GM04503 (cell line): ENCODE measurements around the gene HSPA8.
A peak's percentile ranks its signal among the peaks of the same experiment; 100 is the strongest.
"Not testable (repeated sequence)": the region's sequence is repeated elsewhere in the genome, so short reads cannot be mapped to it uniquely, and the experiment has no call there.

Source experiments
- DNase-seq: peaks from one replicate; pipeline ENCODE4 v3.0.0-alpha.2; 2012; ENCODE audit warnings: low read depth

Gene HSPA8

DNA sequence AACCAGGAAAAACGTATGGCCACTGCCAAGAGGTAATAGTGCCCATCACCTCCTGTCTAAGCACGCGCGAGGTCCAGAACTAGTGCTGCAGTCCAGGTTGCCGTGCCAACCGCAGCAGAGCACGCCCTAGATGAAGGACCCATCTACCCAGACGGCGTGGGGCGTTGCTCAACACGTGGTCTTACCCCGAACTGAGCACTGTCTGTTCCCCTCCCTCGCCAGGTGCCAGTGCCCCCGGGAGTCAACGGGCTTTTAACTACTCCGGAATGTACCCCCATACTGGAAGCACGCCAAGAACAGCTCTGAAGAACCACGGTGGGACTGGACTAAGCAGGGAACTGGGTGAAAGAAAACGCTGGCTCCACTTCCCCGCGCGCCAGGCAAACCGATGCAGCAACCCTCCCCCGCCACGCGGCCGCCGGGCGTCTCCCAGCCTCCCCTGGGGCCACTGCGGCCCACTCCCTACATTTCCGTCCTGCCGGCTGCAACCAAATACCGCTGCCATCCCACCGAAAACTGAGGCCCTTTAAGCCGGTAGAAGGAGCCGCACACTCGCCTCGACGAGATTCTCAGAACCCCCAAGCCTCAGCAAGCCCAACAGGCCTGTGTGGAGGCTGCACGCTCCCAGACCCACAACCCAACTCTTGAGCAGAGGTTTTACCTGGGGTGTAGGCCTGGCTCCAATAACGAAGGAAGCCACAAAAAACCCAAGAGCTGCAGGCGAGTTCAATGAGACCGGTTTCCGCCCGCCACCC, at the start of gene HSPA8:
Gene HSPA8 (minus strand): TSS at position 734 of the 755 bp plus-strand sequence. CDS start 812 bp downstream, outside the sequence.
- no peak for DNase-seq

GRCh38 chr11:123111465-123111864, 49.5 kb upstream of the HSPA8 start:
- DNase-seq = no peak

DNA sequence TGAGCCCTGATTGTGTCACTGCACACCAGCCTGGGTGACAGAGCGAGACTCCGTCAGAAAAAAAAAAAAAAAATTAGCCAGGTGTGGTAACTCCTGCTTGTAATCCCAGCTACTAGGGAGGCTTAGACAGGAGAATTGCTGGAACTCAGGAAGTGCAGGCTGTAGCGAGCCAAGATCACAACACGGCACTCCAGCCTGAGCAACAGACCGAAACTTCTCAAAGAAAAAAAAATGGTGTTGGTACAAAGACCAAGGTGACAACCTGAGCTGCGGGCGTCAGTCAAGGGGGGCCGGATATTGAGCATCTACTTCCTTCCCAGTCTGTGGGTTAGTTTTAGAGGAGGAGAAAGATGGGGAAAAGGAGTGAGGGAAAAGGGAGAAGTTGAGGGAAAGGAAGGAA, 48.5 kb upstream of the HSPA8 start:
- no peak for DNase-seq

DNA sequence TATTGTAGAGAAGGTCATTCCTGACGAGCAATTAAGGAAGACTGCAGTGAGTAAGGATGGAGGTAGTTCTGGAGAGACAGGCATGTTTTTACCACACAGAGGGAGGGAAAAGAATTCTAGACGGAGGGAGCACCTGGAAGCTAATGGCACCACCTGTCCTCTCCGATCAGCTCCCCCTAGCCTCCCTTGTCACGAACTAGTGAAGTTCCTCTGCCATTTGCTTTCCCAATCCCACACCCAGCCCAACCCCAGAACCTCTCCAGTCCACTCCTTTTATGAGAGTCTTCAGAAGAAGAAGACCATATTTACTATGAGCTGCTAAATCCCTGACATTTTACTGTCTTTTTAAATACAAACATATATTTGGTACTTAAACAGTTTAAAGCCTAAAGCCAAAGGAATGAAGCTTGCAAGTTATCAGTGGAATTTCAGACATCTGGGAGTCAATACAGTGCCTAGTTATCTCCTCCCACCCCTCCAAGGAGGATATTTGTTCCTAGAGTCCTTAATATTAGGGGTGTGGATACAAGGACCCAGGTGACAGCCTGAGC, 46.1 kb upstream of the HSPA8 start:
- DNase-seq = no peak

- no peak for DNase-seq
Measured at GRCh38 chr11:123104697-123105096, 42.8 kb upstream of the HSPA8 start.

DNA sequence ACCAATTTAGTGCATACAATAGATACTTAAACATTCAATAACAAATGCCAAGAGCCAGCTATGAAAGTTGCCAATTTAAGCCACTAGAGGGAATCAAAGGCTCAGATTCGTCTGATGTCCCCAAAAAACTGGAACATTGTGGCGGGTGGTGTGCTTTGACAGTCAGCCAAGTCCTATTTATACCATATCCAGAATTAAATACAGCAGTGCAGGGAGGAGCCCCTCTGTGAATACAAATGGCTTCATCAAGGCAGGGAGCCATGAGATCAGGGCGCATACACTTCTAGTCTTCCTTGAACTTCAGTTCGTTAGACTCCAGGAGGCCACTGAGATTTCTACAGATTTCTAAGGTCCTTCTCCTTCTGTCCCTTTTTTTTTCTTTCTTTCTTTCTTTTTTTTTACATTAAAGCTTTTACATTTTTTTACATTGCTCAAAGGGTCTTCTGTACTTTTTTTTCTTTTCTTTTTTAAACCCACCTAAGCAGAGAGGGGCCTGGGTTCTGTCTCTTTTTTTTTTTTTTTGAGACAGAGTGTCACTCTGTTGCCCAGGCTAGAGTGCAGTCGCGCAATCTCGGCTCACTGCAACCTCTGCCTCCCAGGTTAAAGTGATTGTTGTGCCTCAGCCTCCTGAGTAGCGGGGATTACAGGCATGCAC, 41.5 kb upstream of the HSPA8 start:
- DNase-seq = peak; percentile 37

DNA sequence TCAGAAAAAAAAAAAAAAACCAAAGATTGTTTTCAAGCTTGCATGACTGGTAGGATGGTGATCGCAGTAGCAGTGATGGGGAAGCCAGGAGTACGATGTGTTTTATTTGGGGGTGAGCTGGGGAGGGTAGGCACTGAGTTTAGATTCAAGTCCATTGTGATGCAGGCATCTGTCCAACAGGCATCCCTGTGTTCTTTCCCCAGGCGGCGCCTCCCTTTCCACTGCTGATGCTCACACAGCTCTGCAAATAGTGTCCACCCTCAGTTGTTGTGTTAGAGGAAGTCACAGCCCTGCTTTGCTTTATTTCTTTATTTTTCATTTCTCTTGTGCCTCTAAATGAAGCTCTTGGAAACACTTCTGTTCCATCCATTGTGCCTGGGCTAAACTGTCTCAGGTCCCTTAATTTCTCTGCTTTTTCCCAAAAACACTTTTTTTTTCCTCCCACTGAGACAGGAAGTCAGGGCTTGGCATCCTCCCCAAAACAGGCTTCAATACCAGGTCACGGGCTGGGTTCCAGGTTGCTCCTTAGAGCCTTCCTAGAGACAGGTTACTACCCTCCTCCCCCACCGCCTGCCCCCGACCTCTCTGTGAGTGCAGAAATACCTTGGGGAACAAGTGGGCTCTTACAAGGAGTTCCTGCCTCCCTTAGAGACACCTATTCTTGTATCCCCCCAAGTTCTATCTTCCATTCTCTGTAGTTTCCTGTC, 38.6 kb upstream of the HSPA8 start:
- no peak for DNase-seq

DNA sequence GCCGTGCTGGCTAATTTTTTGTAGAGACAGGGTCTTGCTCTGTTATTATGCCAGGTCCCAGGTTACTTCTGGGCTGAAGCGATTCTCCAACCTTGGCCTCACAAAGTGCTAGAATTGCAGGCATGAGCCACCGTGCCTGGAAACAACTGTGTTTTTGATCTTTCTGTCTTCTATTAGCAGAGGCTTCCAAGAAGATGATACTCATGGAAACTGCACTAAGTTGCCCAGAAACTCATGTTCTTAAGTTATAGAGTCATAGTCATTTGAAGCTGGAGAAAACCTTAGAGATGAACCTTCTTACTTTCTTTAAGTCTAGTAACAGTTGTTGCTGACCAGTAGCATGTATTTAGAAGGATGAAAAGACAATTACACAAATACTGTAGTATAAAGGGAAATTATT, 37.1 kb upstream of the HSPA8 start:
- DNase-seq = no peak

DNA sequence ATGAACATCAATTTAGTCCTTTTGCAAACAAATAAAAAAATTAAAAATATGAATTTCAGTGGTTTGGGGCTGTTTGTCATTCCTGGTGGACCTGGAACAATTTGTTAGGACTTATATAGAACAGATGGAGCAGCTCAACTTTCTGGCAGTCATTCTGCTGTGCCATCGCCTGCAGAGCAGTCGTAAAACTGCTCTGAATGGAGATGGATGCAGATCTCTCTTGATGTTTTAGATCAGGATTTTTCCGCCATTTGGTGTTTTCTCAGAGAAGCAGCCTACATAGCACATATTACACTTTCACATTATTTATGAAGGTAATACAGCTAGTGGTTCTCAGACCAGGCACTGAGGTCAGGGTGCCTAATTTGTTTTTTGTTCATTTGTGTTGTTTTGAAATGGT, 31.8 kb upstream of the HSPA8 start:
- DNase-seq = no peak

DNA sequence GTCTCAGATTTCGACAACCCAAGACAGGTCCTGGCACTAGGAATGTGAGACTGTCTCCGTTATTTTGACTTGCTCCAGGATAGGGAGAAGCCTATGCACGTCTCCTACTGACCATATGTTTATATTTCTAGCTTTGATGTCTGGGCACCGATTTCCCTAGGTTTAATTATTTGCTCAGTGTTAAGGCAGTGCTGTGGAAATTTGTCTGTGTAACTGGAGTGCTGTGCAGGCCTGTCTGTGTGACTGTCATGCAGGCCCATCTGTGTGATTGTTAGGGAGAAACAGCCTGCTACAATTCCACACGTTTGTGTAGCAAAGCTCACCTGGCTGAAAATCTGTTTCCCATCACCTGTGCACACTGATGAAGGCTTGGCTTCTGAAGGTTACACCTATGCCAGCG, 29.6 kb upstream of the HSPA8 start:
- no peak for DNase-seq

DNA sequence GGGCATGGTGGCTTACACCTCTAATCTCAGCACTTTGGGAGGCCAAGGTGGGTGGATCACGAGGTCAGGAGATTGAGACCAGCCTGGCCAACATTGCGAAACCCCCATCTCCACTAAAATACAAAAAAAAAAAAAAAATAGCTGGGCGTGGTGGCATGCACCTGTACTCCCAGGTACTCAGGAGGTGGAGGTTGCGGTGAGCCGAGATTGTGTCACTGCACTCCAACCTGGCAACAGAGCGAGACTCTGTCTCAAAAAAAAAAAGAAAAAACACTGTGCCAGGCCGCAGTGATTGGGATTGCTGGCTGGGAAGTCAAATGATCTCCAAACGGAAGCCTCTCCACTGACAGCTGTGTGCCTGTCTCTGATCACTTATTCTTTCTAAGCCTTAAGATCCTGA, 28.2 kb upstream of the HSPA8 start:
- DNase-seq = not testable (repeated sequence)

GRCh38 chr11:123088896-123089295, 27.0 kb upstream of the HSPA8 start:
- not testable (repeated sequence) for DNase-seq

DNA sequence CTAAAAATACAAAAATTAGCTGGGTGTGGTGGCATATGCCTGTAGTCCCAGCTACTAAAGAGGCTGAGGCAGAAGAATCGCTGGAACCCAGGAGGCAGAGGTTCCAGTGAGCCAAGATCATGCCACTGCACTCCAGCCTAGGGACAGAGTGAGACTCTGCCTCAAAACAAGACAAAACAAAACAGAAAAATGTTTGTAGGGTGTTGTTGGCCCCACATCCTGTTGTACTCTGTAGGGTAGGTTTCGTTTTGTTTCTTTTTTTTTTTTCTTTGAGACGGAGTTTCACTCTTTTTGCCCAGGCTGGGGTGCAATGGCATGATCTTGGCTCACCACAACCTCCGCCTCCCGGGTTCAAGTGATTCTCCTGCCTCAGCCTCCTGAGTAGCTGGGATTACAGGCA, 25.7 kb upstream of the HSPA8 start:
- DNase-seq = not testable (repeated sequence)

- DNase-seq = no peak
Measured at GRCh38 chr11:123086305-123086704, 24.4 kb upstream of the HSPA8 start.

DNA sequence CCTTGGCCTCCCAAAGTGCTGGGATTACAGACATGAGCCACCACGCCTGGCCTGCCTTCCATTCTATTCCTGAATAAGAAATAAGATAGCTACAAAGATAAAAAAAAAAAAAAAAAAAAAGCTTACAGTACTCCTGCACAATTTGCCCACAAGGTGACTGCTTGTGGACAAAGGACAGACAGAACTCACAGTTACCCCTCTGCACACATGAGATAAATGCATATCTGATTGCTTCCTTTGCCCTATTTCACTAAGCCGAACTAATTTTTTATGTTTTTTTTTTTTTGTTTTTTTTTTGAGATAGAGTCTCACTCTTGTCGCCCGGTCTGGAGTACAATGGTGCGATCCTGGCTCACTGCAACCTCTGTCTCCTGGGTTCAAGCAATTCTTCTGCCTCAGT, 23.6 kb upstream of the HSPA8 start:
- DNase-seq = no peak

DNA sequence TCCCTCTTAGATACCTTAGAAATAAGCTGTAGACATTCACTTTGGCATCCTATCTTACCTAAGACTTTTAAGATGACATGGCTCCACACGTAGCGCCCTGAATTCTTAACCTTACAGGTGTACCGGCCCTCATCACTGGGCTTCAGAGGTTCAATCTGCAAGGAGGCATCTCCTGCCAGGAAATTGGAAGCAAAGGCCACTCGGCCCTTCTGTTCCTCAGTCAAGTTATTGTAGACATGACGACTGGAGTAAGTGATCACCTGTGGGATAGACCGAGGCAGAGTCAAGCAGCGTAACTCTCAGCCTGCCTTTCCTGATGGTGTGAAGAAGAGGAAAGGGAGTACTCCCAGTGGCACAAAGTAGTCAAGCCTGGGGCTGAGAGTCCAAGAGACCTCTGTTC, 22.5 kb upstream of the HSPA8 start:
- no peak for DNase-seq

DNA sequence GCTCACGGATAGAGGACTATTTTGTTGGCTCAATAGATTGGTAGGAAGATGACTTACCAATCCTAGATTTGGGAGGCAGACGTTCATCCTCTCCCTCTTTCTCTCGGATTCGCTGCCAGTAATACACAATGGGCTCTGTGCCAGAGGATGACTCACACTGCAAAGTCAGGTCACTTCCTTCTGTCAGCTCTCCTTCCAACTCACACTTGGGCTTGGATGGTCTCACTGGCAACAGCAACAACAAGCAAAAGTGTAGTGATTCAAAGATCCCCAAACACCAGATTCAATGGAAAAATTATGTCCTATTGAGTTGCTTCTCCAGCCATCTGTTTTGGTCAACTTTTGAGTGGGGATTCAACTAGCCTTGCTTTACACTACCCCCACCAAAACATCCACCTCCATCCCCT, 21.7 kb upstream of the HSPA8 start:
- DNase-seq = peak; percentile 95

GRCh38 chr11:123082977-123083376, 21.0 kb upstream of the HSPA8 start:
- DNase-seq = no peak

DNA sequence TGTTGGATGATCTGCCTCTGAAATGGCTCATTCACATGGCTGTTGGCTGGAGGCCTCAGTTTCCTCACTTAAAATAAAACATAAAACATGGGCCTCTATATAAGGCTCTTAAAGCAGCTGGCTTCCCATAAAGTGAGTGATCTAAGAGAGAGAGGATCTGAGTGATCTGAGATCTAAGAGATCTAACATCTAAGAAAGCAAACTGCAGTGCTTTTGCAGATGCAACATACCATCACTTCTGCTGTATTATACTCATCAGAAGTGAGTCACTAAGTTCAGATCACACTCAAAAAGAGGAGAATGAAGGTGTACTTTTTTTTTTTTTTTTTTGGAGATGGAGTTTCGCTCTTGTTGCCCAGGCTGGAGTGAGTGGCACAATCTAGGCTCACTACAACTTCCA, 18.1 kb upstream of the HSPA8 start:
- DNase-seq = no peak

DNA sequence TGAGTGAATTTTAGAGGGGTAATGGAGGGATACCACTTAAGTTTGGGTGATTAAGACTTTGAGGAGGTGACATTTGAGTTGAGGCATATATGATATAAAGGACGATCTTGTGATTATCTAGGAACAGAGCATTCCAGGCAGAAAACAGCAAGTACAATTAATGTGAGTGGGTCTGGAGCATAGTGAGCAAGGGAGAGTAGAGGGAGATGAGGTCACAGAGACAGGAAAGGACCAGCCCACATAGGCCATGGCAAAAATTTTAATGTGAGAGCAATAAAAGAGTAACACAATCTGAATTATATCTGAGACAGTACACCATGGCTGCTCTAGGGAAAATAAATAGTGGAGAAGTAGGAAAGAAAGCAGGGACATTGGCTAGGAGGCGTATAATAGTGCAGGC, 14.5 kb upstream of the HSPA8 start:
- no peak for DNase-seq

GRCh38 chr11:123073343-123074057, 11.6 kb upstream of the HSPA8 start:
- DNase-seq = no peak

GRCh38 chr11:123072762-123073161, 10.8 kb upstream of the HSPA8 start:
- DNase-seq = no peak
